GM23338 (cell line): Measurements from ENCODE around the gene CABCOCO1. TPM values are rescaled to one million over a fixed set of nuclear protein-coding genes. Genes with fewer than 3 reads are reported as not detected.
A peak's percentile ranks its signal among the peaks of the same experiment; 100 is the strongest.

Experiments used
- ATAC-seq: fragments of 200-7000 bp; cut with Tn5 transposase; 3 replicates; pipeline ENCODE4 v1.9.1; 2020
- DNase-seq: peaks from one replicate; pipeline ENCODE4 v3.0.0-alpha.2; 2015; ENCODE audit warnings: low spot score
- H2AFZ ChIP-seq: fragments of 200-600 bp; sonication (generic); 2 replicates; pipeline ENCODE4 v1.8.0; 2016; ENCODE audit warnings: antibody characterized with exemption, mild to moderate bottlenecking, moderate library complexity
- H3F3A ChIP-seq: fragments of 200-600 bp; sonication (generic); replicated peaks from 2 replicates; pipeline ENCODE4 v1.8.0; 2017; ENCODE audit warnings: antibody characterized with exemption, mixed run types, low read depth
- H3K27ac ChIP-seq: fragments of 200-600 bp; sonication (generic); 2 replicates; pipeline ENCODE4 v1.6.1; 2016; ENCODE audit warnings: low read depth
- H3K27me3 ChIP-seq: fragments of 200-600 bp; sonication (generic); 2 replicates; pipeline ENCODE4 v1.8.0; 2016; ENCODE audit warnings: mild to moderate bottlenecking, mixed run types, moderate library complexity; ENCODE audit not compliant: insufficient read depth
- H3K36me3 ChIP-seq: fragments of 200-600 bp; sonication (generic); 2 replicates; pipeline ENCODE4 v1.8.0; 2016; ENCODE audit warnings: mild to moderate bottlenecking; ENCODE audit not compliant: insufficient read depth
- H3K4me1 ChIP-seq: fragments of 200-600 bp; sonication (generic); 2 replicates; pipeline ENCODE4 v1.8.0; 2016; ENCODE audit warnings: mild to moderate bottlenecking, moderate library complexity; ENCODE audit not compliant: insufficient read depth
- H3K4me2 ChIP-seq: fragments of 200-600 bp; sonication (generic); 2 replicates; pipeline ENCODE4 v1.7.1; 2017; ENCODE audit warnings: mixed run types
- H3K4me3 ChIP-seq: fragments of 200-600 bp; sonication (generic); 2 replicates; pipeline ENCODE4 v1.6.1; 2016; ENCODE audit warnings: mixed run types
- H3K79me2 ChIP-seq: fragments of 200-600 bp; sonication (generic); replicated peaks from 2 replicates; pipeline ENCODE4 v1.8.0; 2017; ENCODE audit warnings: mild to moderate bottlenecking; ENCODE audit not compliant: insufficient read depth
- H3K9me2 ChIP-seq: fragments of 200-600 bp; sonication (generic); 2 replicates; pipeline ENCODE4 v1.8.0; 2017; ENCODE audit not compliant: insufficient read depth
- H4K20me1 ChIP-seq: fragments of 200-600 bp; sonication (generic); replicated peaks from 2 replicates; pipeline ENCODE4 v1.8.0; 2017; ENCODE audit warnings: mild to moderate bottlenecking; ENCODE audit not compliant: insufficient read depth
- H3K27ac Mint-ChIP-seq: 2 replicates; pipeline ENCODE4 v1.8.0; 2020; ENCODE audit warnings: inconsistent platforms, mild to moderate bottlenecking, moderate library complexity, mixed read lengths
- H3K27me3 Mint-ChIP-seq: 3 replicates; pipeline ENCODE4 v1.8.0; 2022; ENCODE audit warnings: low read depth, mild to moderate bottlenecking, moderate library complexity, mixed read lengths, inconsistent platforms; ENCODE audit not compliant: insufficient read depth, poor library complexity
- H3K36me3 Mint-ChIP-seq: 3 replicates; pipeline ENCODE4 v1.8.0; 2021; ENCODE audit warnings: low read depth, mild to moderate bottlenecking, inconsistent platforms, moderate library complexity, mixed read lengths
- H3K4me1 Mint-ChIP-seq: 3 replicates; pipeline ENCODE4 v1.8.0; 2020; ENCODE audit warnings: mild to moderate bottlenecking, inconsistent platforms, mixed read lengths
- H3K4me3 Mint-ChIP-seq: 3 replicates; pipeline ENCODE4 v1.8.0; 2021; ENCODE audit warnings: moderate library complexity, mild to moderate bottlenecking, inconsistent platforms, mixed read lengths
- H3K9me3 Mint-ChIP-seq: 3 replicates; pipeline ENCODE4 v1.8.0; 2020; ENCODE audit warnings: moderate library complexity, mild to moderate bottlenecking, inconsistent platforms, mixed read lengths
- EZH2phosphoT487 ChIP-seq: fragments of 200-600 bp; sonication (generic); IDR thresholded peaks from one replicate; pipeline ENCODE4 v1.8.1; 2018; ENCODE audit warnings: antibody characterized with exemption; ENCODE audit not compliant: unreplicated experiment
- POLR2AphosphoS5 ChIP-seq: IDR thresholded peaks from 2 replicates; pipeline ENCODE4 v1.6.1; 2016; ENCODE audit warnings: antibody characterized with exemption, low read depth
- ZNF114 ChIP-seq: fragments of 250-450 bp; sonication (Bioruptor Pico); IDR thresholded peaks from 2 replicates; pipeline ENCODE4 v1.5.0; 2020; ENCODE audit warnings: mild to moderate bottlenecking, moderate library complexity
- polyA plus RNA-seq: library from polyadenylated mRNA; unstranded; fragments of >200 nt; fragmentation: Nextera tagmentation; extraction: Ambion mirVana; gene quantifications from 2 replicates; pipeline ENCODE4 v1.2.1, GENCODE V29; 2016
- total RNA-seq: library from RNA; depleted of rRNA; stranded (reverse); fragments of >200 nt; shearing (Covaris generic); gene quantifications from 2 replicates; pipeline ENCODE4 v1.2.3, GENCODE V29; 2014
- TF ChIP-seq, protein P1 (sequence below): IDR thresholded peaks from one replicate; pipeline ENCODE4 v1.6.1; 2018; ENCODE audit warnings: antibody characterized with exemption; ENCODE audit not compliant: unreplicated experiment
- TF ChIP-seq, protein P2 (sequence below): fragments of 250-450 bp; sonication (Bioruptor Pico); IDR thresholded peaks from 2 replicates; pipeline ENCODE4 v1.5.0; 2020; ENCODE audit warnings: mild to moderate bottlenecking, moderate library complexity

Gene CABCOCO1
- total and polyA plus RNA-seq, 2 experiments from 2014 or later, result not detected

DNA sequence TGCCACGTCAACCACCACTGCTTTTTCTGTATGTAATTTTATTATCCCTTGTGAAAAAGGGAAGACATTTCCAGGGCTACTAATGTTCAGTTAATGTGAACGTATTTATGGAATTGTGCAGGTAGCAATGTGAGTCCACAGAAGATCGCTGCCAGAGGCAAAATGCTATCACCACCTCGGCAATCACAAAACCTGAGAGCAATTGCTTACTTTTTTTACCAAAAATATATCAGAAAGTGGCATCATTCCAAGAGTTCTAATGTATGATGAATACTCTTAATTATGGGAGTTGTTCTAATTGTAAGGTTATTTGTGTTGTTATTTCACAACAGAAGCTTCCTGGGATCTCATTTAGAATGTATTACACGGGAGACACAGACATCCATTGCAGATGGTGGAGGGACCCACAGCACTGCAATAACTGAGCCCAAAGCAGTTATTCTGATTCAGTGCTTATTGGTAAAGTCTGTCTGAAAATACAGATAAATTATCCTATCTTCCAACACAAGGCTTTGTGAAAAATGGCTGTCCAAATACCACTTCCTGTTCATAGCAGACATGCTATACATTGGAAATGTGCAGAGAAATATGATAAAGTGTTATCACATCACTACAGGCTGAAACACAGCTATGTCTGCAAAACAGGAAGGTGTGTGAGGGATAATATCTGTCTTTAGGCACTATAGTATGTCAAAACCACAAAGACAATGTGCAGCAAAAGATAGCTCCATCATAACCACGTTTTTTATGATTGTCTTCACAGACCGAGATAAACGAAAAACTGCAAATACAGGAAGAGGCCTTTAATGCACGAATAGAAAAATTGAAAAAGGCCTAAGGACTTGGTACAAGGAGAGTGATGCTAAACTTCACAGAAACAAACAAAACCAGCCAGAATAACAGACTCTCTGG, 102.7 kb downstream of the CABCOCO1 start:
- no peaks in the 10 kb centered on the region for H3K36me3 ChIP-seq
- no peaks in the 10 kb centered on the region for H3K9me2 ChIP-seq
- ATAC-seq, result no peak
- no peak overlapping the region for H3K4me3 ChIP-seq
- no peak overlapping the region for H3K4me3 Mint-ChIP-seq
- peaks cover 17% of the 10 kb centered on the region for H3K4me1 ChIP-seq
- no peaks in the 10 kb centered on the region for H3K9me3 Mint-ChIP-seq
- DNase-seq, result no peak
- TF ChIP-seq, protein P1, sequence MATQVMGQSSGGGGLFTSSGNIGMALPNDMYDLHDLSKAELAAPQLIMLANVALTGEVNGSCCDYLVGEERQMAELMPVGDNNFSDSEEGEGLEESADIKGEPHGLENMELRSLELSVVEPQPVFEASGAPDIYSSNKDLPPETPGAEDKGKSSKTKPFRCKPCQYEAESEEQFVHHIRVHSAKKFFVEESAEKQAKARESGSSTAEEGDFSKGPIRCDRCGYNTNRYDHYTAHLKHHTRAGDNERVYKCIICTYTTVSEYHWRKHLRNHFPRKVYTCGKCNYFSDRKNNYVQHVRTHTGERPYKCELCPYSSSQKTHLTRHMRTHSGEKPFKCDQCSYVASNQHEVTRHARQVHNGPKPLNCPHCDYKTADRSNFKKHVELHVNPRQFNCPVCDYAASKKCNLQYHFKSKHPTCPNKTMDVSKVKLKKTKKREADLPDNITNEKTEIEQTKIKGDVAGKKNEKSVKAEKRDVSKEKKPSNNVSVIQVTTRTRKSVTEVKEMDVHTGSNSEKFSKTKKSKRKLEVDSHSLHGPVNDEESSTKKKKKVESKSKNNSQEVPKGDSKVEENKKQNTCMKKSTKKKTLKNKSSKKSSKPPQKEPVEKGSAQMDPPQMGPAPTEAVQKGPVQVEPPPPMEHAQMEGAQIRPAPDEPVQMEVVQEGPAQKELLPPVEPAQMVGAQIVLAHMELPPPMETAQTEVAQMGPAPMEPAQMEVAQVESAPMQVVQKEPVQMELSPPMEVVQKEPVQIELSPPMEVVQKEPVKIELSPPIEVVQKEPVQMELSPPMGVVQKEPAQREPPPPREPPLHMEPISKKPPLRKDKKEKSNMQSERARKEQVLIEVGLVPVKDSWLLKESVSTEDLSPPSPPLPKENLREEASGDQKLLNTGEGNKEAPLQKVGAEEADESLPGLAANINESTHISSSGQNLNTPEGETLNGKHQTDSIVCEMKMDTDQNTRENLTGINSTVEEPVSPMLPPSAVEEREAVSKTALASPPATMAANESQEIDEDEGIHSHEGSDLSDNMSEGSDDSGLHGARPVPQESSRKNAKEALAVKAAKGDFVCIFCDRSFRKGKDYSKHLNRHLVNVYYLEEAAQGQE, result no peak
- TF ChIP-seq EZH2phosphoT487 (no peak), ZNF114 (no peak), POLR2AphosphoS5 (no peak)
- no peaks in the 10 kb centered on the region for H3K79me2 ChIP-seq
- no peaks in the 10 kb centered on the region for H4K20me1 ChIP-seq
- H3K27me3 ChIP-seq, result no peaks in the 10 kb centered on the region
- H2AFZ ChIP-seq, result no peak overlapping the region
- H3K4me2 ChIP-seq, result no peak overlapping the region
- H3K27ac Mint-ChIP-seq, result no peak overlapping the region
- H3F3A ChIP-seq, result no peaks in the 10 kb centered on the region
- H3K36me3 Mint-ChIP-seq, result no peaks in the 10 kb centered on the region
- peaks cover 12% of the 10 kb centered on the region; the same call in 2 of the 3 replicates for H3K4me1 Mint-ChIP-seq
- no peak overlapping the region for H3K27ac ChIP-seq
- H3K27me3 Mint-ChIP-seq, result no peaks in the 10 kb centered on the region

DNA sequence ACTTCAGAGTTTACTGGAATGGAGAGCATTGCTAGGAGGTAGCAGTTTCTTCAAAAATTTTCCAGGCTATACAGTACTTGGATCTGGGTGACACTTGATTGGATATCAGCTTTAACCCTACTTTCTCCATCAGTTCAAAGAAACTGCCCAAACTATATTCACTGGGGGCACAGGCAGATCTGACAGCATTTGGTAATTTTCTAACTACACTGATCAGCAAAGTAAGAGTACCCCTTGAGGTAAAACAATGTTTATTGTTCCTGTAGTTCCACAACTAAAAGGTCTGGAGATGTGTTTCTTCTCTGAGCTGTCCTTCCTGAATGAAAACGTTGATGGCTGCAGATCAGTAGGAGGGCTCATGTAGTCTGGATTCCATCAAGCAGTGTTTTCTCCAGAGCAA, 104.2 kb downstream of the CABCOCO1 start:
- Histone ChIP-seq H2AFZ (peak overlapping the region; percentile 89; the same call in 1 of the 2 replicates), H3F3A (no peaks in the 10 kb centered on the region), H3K4me3 (no peak overlapping the region), H4K20me1 (no peaks in the 10 kb centered on the region), H3K4me1 (peaks cover 17% of the 10 kb centered on the region), H3K36me3 (no peaks in the 10 kb centered on the region), H3K79me2 (no peaks in the 10 kb centered on the region), H3K4me2 (0 out of 2 replicates have a peak overlapping the region, but pooled peaks have one; percentile 4), H3K27ac (no peak overlapping the region), H3K9me2 (no peaks in the 10 kb centered on the region), H3K27me3 (no peaks in the 10 kb centered on the region)
- Mint-ChIP-seq H3K36me3 (no peaks in the 10 kb centered on the region), H3K9me3 (no peaks in the 10 kb centered on the region), H3K4me1 (peaks cover 12% of the 10 kb centered on the region; the same call in 2 of the 3 replicates), H3K4me3 (no peak overlapping the region), H3K27me3 (no peaks in the 10 kb centered on the region), H3K27ac (no peak overlapping the region)
- DNase-seq (no peak), ATAC-seq (no peak)
- TF ChIP-seq, protein P2, sequence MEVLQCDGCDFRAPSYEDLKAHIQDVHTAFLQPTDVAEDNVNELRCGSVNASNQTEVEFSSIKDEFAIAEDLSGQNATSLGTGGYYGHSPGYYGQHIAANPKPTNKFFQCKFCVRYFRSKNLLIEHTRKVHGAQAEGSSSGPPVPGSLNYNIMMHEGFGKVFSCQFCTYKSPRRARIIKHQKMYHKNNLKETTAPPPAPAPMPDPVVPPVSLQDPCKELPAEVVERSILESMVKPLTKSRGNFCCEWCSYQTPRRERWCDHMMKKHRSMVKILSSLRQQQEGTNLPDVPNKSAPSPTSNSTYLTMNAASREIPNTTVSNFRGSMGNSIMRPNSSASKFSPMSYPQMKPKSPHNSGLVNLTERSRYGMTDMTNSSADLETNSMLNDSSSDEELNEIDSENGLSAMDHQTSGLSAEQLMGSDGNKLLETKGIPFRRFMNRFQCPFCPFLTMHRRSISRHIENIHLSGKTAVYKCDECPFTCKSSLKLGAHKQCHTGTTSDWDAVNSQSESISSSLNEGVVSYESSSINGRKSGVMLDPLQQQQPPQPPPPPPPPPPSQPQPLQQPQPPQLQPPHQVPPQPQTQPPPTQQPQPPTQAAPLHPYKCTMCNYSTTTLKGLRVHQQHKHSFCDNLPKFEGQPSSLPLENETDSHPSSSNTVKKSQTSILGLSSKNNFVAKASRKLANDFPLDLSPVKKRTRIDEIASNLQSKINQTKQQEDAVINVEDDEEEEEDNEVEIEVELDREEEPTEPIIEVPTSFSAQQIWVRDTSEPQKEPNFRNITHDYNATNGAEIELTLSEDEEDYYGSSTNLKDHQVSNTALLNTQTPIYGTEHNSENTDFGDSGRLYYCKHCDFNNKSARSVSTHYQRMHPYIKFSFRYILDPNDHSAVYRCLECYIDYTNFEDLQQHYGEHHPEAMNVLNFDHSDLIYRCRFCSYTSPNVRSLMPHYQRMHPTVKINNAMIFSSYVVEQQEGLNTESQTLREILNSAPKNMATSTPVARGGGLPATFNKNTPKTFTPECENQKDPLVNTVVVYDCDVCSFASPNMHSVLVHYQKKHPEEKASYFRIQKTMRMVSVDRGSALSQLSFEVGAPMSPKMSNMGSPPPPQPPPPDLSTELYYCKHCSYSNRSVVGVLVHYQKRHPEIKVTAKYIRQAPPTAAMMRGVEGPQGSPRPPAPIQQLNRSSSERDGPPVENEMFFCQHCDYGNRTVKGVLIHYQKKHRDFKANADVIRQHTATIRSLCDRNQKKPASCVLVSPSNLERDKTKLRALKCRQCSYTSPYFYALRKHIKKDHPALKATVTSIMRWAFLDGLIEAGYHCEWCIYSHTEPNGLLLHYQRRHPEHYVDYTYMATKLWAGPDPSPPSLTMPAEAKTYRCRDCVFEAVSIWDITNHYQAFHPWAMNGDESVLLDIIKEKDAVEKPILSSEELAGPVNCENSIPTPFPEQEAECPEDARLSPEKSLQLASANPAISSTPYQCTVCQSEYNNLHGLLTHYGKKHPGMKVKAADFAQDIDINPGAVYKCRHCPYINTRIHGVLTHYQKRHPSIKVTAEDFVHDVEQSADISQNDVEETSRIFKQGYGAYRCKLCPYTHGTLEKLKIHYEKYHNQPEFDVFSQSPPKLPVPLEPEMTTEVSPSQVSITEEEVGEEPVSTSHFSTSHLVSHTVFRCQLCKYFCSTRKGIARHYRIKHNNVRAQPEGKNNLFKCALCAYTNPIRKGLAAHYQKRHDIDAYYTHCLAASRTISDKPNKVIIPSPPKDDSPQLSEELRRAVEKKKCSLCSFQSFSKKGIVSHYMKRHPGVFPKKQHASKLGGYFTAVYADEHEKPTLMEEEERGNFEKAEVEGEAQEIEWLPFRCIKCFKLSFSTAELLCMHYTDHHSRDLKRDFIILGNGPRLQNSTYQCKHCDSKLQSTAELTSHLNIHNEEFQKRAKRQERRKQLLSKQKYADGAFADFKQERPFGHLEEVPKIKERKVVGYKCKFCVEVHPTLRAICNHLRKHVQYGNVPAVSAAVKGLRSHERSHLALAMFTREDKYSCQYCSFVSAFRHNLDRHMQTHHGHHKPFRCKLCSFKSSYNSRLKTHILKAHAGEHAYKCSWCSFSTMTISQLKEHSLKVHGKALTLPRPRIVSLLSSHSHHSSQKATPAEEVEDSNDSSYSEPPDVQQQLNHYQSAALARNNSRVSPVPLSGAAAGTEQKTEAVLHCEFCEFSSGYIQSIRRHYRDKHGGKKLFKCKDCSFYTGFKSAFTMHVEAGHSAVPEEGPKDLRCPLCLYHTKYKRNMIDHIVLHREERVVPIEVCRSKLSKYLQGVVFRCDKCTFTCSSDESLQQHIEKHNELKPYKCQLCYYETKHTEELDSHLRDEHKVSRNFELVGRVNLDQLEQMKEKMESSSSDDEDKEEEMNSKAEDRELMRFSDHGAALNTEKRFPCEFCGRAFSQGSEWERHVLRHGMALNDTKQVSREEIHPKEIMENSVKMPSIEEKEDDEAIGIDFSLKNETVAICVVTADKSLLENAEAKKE (CRISPR knock-in tag), result no peak
- TF ChIP-seq, protein P1, result no peak
